AG04449 (cell line): ENCODE measurements around the gene AFG1L.

Experiments used
- CTCF ChIA-PET: fragments of 350-600 bp; formaldehyde crosslinking; extraction: SDS; loops from one replicate; lab custom pipeline; 2021; ENCODE audit warnings: antibody characterized with exemption; lab: Yijun Ruan, JAX
- POLR2A ChIA-PET: fragments of 400-600, 350-600 bp; formaldehyde crosslinking; extraction: SDS; loops from one replicate; lab custom pipeline; 2020; ENCODE audit warnings: antibody characterized with exemption, inconsistent platforms; lab: Yijun Ruan, JAX
- DNase-seq: peaks from one replicate; pipeline ENCODE4 v3.0.0-alpha.2; 2010; ENCODE audit warnings: low read depth, low spot score
- H3K4me3 ChIP-seq: 2 replicates; pipeline ENCODE4 v1.5.1; 2011; ENCODE audit warnings: low read depth, mild to moderate bottlenecking, control low read depth, low read length
- TF ChIP-seq, protein P1 (sequence below): IDR thresholded peaks from one replicate; pipeline ENCODE4 v1.5.1; 2011; ENCODE audit warnings: mild to moderate bottlenecking, moderate library complexity, low read length, control low read depth, inconsistent platforms; ENCODE audit not compliant: insufficient read depth; ENCODE audit errors: missing control alignments

AFG1L gene

GRCh38 chr6:108454356-108454755, 159.5 kb downstream of the AFG1L start:
- ChIA-PET POLR2A (no interaction called here), CTCF (interaction anchor here (1.0 kb wide), 1 partner anchor 38 kb away, joined by 3 read pairs; no protein-coding TSS in a partner anchor)
- H3K4me3 ChIP-seq = no peak overlapping the region
- DNase-seq = no peak
- TF ChIP-seq, protein P1, sequence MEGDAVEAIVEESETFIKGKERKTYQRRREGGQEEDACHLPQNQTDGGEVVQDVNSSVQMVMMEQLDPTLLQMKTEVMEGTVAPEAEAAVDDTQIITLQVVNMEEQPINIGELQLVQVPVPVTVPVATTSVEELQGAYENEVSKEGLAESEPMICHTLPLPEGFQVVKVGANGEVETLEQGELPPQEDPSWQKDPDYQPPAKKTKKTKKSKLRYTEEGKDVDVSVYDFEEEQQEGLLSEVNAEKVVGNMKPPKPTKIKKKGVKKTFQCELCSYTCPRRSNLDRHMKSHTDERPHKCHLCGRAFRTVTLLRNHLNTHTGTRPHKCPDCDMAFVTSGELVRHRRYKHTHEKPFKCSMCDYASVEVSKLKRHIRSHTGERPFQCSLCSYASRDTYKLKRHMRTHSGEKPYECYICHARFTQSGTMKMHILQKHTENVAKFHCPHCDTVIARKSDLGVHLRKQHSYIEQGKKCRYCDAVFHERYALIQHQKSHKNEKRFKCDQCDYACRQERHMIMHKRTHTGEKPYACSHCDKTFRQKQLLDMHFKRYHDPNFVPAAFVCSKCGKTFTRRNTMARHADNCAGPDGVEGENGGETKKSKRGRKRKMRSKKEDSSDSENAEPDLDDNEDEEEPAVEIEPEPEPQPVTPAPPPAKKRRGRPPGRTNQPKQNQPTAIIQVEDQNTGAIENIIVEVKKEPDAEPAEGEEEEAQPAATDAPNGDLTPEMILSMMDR = no peak

- H3K4me3 ChIP-seq = no peak overlapping the region
- TF ChIP-seq, protein P1 = no peak
- no peak for DNase-seq
- CTCF ChIA-PET = no interaction called here
- POLR2A ChIA-PET = no interaction called here
These were observed 160.8 kb downstream of the AFG1L start for GRCh38 chr6:108455688-108456087.

DNA sequence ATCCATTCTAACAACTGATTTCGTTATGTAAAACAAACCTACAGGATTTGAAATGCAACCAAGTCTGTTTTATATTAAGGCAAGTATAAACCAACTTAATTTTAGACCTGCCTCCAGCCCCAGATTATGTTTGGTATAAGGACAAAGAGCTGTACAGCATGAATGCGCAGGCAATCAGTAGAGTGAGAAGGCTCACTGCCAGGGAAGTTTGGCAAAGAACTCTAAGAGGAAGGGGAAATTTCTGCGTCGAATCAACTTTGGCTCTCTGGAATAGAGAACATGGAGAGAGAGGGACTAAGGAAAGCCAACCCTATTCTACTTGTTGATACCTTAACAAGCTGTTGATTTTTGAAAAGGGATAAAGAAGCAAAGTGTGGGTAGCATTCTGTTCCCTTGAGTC, 168.9 kb downstream of the AFG1L start:
- no peak overlapping the region for H3K4me3 ChIP-seq
- no peak for DNase-seq
- TF ChIP-seq, protein P1 = no peak
- ChIA-PET CTCF (interaction anchor here (1.5 to 1.7 kb wide), 2 partner anchors 24 to 28 kb away, joined by 3 to 4 read pairs; no protein-coding TSS in a partner anchor), POLR2A (no interaction called here)

- TF ChIP-seq, protein P1 = no peak
- DNase-seq = no peak
- POLR2A ChIA-PET = no interaction called here
- no peak overlapping the region for H3K4me3 ChIP-seq
- CTCF ChIA-PET = interaction anchor here (0.5 to 1.5 kb wide), 3 partner anchors 25 to 401 kb away, joined by 3 to 4 read pairs (median 3); no protein-coding TSS in a partner anchor
These were observed 169.7 kb downstream of the AFG1L start for GRCh38 chr6:108464418-108465097.

GRCh38 chr6:108465098-108465495, 170.2 kb downstream of the AFG1L start:
- TF ChIP-seq, protein P1 = no peak
- CTCF ChIA-PET = interaction anchor here (0.5 to 0.9 kb wide), 2 partner anchors 27 to 401 kb away, joined by 3 to 4 read pairs; no protein-coding TSS in a partner anchor
- no peak for DNase-seq
- H3K4me3 ChIP-seq = no peak overlapping the region
- POLR2A ChIA-PET = no interaction called here

- TF ChIP-seq, protein P1 = no peak
- ChIA-PET CTCF (interaction anchor here (0.8 kb wide), 1 partner anchor 13 kb away, joined by 4 read pairs; no protein-coding TSS in a partner anchor), POLR2A (no interaction called here)
- DNase-seq = no peak
- no peak overlapping the region for H3K4me3 ChIP-seq
These were observed 173.5 kb downstream of the AFG1L start for GRCh38 chr6:108468346-108468745.
